Liver (tissue), 9 donors: ENCODE results near the gene TRHDE. TPM values are rescaled to one million over a fixed set of nuclear protein-coding genes. Genes with fewer than 3 reads are reported as not detected.

ENCODE experiments used
- DNase-seq: peaks from one replicate; pipeline ENCODE4 v3.0.0-alpha.2; 2017; ENCODE audit warnings: low spot score
- H3K27ac ChIP-seq, 2 donors: one replicate each; pipeline ENCODE4 v1.7.0; 2013; ENCODE audit warnings: inconsistent platforms in 2 of 2, low read length in 2 of 2, control low read depth in 1 of 2, low read depth in 1 of 2, mild to moderate bottlenecking in 1 of 2
- H3K27me3 ChIP-seq, 4 donors: one replicate each; pipeline versions ENCODE4 v1.6.1 to v1.7.0; 2013; ENCODE audit warnings: low read length in 3 of 4, inconsistent platforms in 1 of 4, mild to moderate bottlenecking in 1 of 4, moderate library complexity in 1 of 4; ENCODE audit not compliant: control insufficient read depth in 4 of 4, insufficient read depth in 4 of 4
- H3K36me3 ChIP-seq, 4 donors: one replicate each; pipeline versions ENCODE4 v1.6.1 to v1.7.0; 2013; ENCODE audit warnings: low read length in 3 of 4, mild to moderate bottlenecking in 3 of 4, low read depth in 1 of 4, moderate library complexity in 1 of 4; ENCODE audit not compliant: control insufficient read depth in 4 of 4, insufficient read depth in 3 of 4
- H3K4me1 ChIP-seq, 4 donors: one replicate each; pipeline versions ENCODE4 v1.6.1 to v1.7.0; 2013; ENCODE audit warnings: low read length in 3 of 4, mild to moderate bottlenecking in 3 of 4, moderate library complexity in 1 of 4; ENCODE audit not compliant: control insufficient read depth in 4 of 4, insufficient read depth in 4 of 4
- H3K4me3 ChIP-seq, 3 donors: one replicate each; pipeline versions ENCODE4 v1.6.1 to v1.7.0; 2013; ENCODE audit warnings: low read length in 3 of 3, control low read depth in 1 of 3, low read depth in 1 of 3, mild to moderate bottlenecking in 1 of 3
- H3K9ac ChIP-seq, 2 donors: one replicate each; pipeline ENCODE4 v1.7.0; 2013; ENCODE audit warnings: low read length in 2 of 2, mild to moderate bottlenecking in 2 of 2, moderate library complexity in 2 of 2, control low read depth in 1 of 2, low read depth in 1 of 2
- H3K9me3 ChIP-seq, 4 donors: one replicate each; pipeline versions ENCODE4 v1.6.1 to v1.7.0; 2013; ENCODE audit warnings: low read length in 3 of 4; ENCODE audit not compliant: control insufficient read depth in 4 of 4
- ATF3 ChIP-seq: IDR thresholded peaks from 2 replicates; pipeline ENCODE4 v1.6.1; 2016; ENCODE audit warnings: antibody characterized with exemption
- CTCF ChIP-seq: fragments of 150-350 bp; IDR thresholded peaks from 2 replicates; pipeline ENCODE4 v1.5.1; 2017; ENCODE audit warnings: improper control_type of control experiment, low read depth, low read length; ENCODE audit not compliant: missing input control
- FOXA1 ChIP-seq: IDR thresholded peaks from 2 replicates; pipeline ENCODE4 v1.6.1; 2016; ENCODE audit warnings: antibody characterized with exemption
- FOXA2 ChIP-seq: IDR thresholded peaks from 2 replicates; pipeline ENCODE4 v1.6.1; 2016; ENCODE audit warnings: antibody characterized with exemption
- GABPA ChIP-seq, 2 donors: IDR thresholded peaks in 1 of 2; conservative IDR thresholded peaks in 1 of 2; 2 replicates each; pipeline ENCODE4 v1.6.1; 2016; ENCODE audit warnings: antibody characterized with exemption in 2 of 2, mild to moderate bottlenecking in 1 of 2, moderate library complexity in 1 of 2
- HNF4A ChIP-seq, 2 donors: conservative IDR thresholded peaks; 2 replicates each; pipeline ENCODE4 v1.6.1; 2016; ENCODE audit warnings: antibody characterized with exemption in 2 of 2, mild to moderate bottlenecking in 2 of 2
- HNF4G ChIP-seq: IDR thresholded peaks from 2 replicates; pipeline ENCODE4 v1.6.1; 2016; ENCODE audit warnings: antibody characterized with exemption
- MAX ChIP-seq: IDR thresholded peaks from 2 replicates; pipeline ENCODE4 v1.6.1; 2016; ENCODE audit warnings: antibody characterized with exemption
- NR2F2 ChIP-seq: IDR thresholded peaks from 2 replicates; pipeline ENCODE4 v1.6.1; 2016; ENCODE audit warnings: antibody characterized with exemption
- RAD21 ChIP-seq, 2 donors: IDR thresholded peaks; 2 replicates each; pipeline ENCODE4 v1.6.1; 2016; ENCODE audit warnings: antibody characterized with exemption in 2 of 2, mild to moderate bottlenecking in 2 of 2
- REST ChIP-seq: IDR thresholded peaks from 2 replicates; pipeline ENCODE4 v1.6.1; 2016; ENCODE audit warnings: antibody characterized with exemption, mild to moderate bottlenecking
- RXRA ChIP-seq, 2 donors: IDR thresholded peaks; 2 replicates each; pipeline ENCODE4 v1.6.1; 2017 to 2018; ENCODE audit warnings: antibody characterized with exemption in 2 of 2, mild to moderate bottlenecking in 1 of 2
- SP1 ChIP-seq: IDR thresholded peaks from 2 replicates; pipeline ENCODE4 v1.6.1; 2018; ENCODE audit warnings: antibody characterized with exemption, mild to moderate bottlenecking
- TAF1 ChIP-seq: conservative IDR thresholded peaks from 2 replicates; pipeline ENCODE4 v1.6.1; 2016; ENCODE audit warnings: antibody characterized with exemption, mild to moderate bottlenecking
- YY1 ChIP-seq: IDR thresholded peaks from 2 replicates; pipeline ENCODE4 v1.6.1; 2016; ENCODE audit warnings: antibody characterized with exemption, mild to moderate bottlenecking
- ZBTB33 ChIP-seq: IDR thresholded peaks from 2 replicates; pipeline ENCODE4 v1.6.1; 2016; ENCODE audit warnings: antibody characterized with exemption
- WGBS: extraction: QIAGEN DNeasy Blood & Tissue Kit; methylation state at CpG from one replicate; pipeline ENCODE4 v1.1.7; 2013; 5-methylcytosine and 5-hydroxymethylcytosine counted together
- polyA plus RNA-seq, 2 donors: library from polyadenylated mRNA; stranded (reverse) in 1 of 2; unstranded in 1 of 2; fragments of 200-250 nt in 1 of 2; fragments of >200 nt in 1 of 2; fragmentation: Nextera tagmentation in 1 of 2; extraction: Ambion mirVana in 1 of 2; gene quantifications; one replicate each; pipeline versions ENCODE4 v1.2.1 to v1.2.3, GENCODE V29; 2013 to 2015
- total RNA-seq, 2 donors: library from RNA; depleted of rRNA; stranded (reverse); fragments of >200 nt; gene quantifications; one replicate each; pipeline ENCODE4 v1.2.3, GENCODE V29; 2014
- donor health status: healthy.
- donor health status: healthy.
- donor health status: healthy.
- donor health status: healthy.
- donor health status: healthy.

Gene TRHDE
- total and polyA plus RNA-seq, 4 donors: 0.05 to 0.17 (median 0.14) TPM; not detected in 1

- H3K4me3 ChIP-seq: no peak overlapping the region
- H3K9me3 ChIP-seq: no peaks in the 10 kb centered on the region
- no peaks in the 10 kb centered on the region for H3K4me1 ChIP-seq
- no peak overlapping the region for H3K27ac ChIP-seq
- TF ChIP-seq ZBTB33: no peak
- no peak for TF ChIP-seq HNF4G
- TF ChIP-seq SP1: no peak
- TF ChIP-seq NR2F2: no peak
- no peak for TF ChIP-seq FOXA2
- TF ChIP-seq REST: no peak
- no peak for TF ChIP-seq TAF1
- no peak for TF ChIP-seq YY1
- TF ChIP-seq RXRA (IDR thresholded peaks at IDR 0.05): no peak
- no peak for TF ChIP-seq MAX
- TF ChIP-seq CTCF: no peak
- no peak for TF ChIP-seq ATF3
- no peak for TF ChIP-seq GABPA (IDR thresholded peaks at IDR 0.05 in 1 of 2, conservative IDR thresholded peaks at IDR 0.05 in 1 of 2)
- no peak for TF ChIP-seq RAD21 (IDR thresholded peaks at IDR 0.05)
- no peak for TF ChIP-seq FOXA1
- no peak for DNase-seq
- no peaks in the 10 kb centered on the region for H3K27me3 ChIP-seq
- no peaks in the 10 kb centered on the region for H3K36me3 ChIP-seq
- no peak overlapping the region for H3K9ac ChIP-seq
Observed at GRCh38 chr12:72228424-72228823, 43.7 kb upstream of the TRHDE start.

- no peak overlapping the region for H3K27ac ChIP-seq
- no peaks in the 10 kb centered on the region for H3K9me3 ChIP-seq
- no peak overlapping the region for H3K4me3 ChIP-seq
- H3K4me1 ChIP-seq: no peaks in the 10 kb centered on the region
- H3K27me3 ChIP-seq: no peaks in the 10 kb centered on the region
- H3K9ac ChIP-seq: no peak overlapping the region
- DNase-seq: no peak
- no peaks in the 10 kb centered on the region for H3K36me3 ChIP-seq
- 53% methylated on average over 4 of the region's 4 CpGs for WGBS
- no peak for TF ChIP-seq REST
- TF ChIP-seq YY1: no peak
- no peak for TF ChIP-seq ZBTB33
- TF ChIP-seq GABPA (IDR thresholded peaks at IDR 0.05 in 1 of 2, conservative IDR thresholded peaks at IDR 0.05 in 1 of 2): no peak
- no peak for TF ChIP-seq NR2F2
- TF ChIP-seq HNF4A (conservative IDR thresholded peaks at IDR 0.05): no peak
- TF ChIP-seq HNF4G: no peak
- no peak for TF ChIP-seq ATF3
- TF ChIP-seq SP1: no peak
- TF ChIP-seq MAX: no peak
Observed at GRCh38 chr12:72230589-72230988, 41.6 kb upstream of the TRHDE start.
